ENCODE measurements around the gene TBC1D3B. TPM values are rescaled to one million over a fixed set of nuclear protein-coding genes. Genes with fewer than 3 reads are reported as not detected.

The TBC1D3B gene
- total RNA-seq, 2 experiments from 2014 or later: 6.8 to 9.5 TPM

- H3K27me3 Mint-ChIP-seq: peaks cover 11% of the 10 kb centered on the region
- H3K4me1 Mint-ChIP-seq: peaks cover 20% of the 10 kb centered on the region
- H3K27ac Mint-ChIP-seq: no peak overlapping the region
- no peaks in the 10 kb centered on the region for H3K36me3 Mint-ChIP-seq (ENCODE audit: low read depth)
- H3K9me3 Mint-ChIP-seq: no peaks in the 10 kb centered on the region
- DNase-seq: no peak
- ChIA-PET POLR2A (no interaction called here), CTCF (interaction anchor here (0.7 to 1.1 kb wide), 2 partner anchors 70 to 173 kb away, joined by 3 to 4 read pairs; no protein-coding TSS in a partner anchor)
- H3K4me3 Mint-ChIP-seq: no peak overlapping the region
These were observed 34.2 kb downstream of the TBC1D3B start for GRCh38 chr17:36142235-36142634.

DNA sequence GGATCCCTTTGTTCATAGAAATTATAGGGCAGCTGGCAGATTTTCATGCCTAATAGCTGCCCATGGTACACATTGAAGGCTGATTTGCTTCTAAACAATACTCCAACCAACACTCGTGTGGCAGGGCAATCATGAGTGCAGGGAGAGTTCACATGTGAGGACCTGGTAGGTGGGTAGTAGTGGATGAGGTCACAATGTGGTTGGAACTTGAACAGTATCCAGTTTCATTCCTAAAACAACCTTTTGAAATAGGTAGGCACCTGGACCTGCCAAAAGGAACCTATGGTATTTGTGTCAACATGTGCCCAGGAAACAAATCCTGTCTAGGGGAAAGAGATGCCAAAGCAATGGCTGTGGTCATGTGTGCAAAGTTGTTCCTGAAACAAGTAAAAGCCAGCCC is 40.0 kb downstream of the TBC1D3B start:
- CTCF ChIA-PET: interaction anchor here (1.3 kb wide), 1 partner anchor 12 kb away, joined by 7 read pairs; no protein-coding TSS in a partner anchor
- H3K27me3 Mint-ChIP-seq: peaks cover 24% of the 10 kb centered on the region
- H3K27ac Mint-ChIP-seq: no peak overlapping the region
- H3K36me3 Mint-ChIP-seq (ENCODE audit: low read depth): no peaks in the 10 kb centered on the region
- H3K4me3 Mint-ChIP-seq: no peak overlapping the region
- POLR2A ChIA-PET: no interaction called here
- DNase-seq: no peak
- H3K4me1 Mint-ChIP-seq: peaks cover 4% of the 10 kb centered on the region
- no peaks in the 10 kb centered on the region for H3K9me3 Mint-ChIP-seq

DNA sequence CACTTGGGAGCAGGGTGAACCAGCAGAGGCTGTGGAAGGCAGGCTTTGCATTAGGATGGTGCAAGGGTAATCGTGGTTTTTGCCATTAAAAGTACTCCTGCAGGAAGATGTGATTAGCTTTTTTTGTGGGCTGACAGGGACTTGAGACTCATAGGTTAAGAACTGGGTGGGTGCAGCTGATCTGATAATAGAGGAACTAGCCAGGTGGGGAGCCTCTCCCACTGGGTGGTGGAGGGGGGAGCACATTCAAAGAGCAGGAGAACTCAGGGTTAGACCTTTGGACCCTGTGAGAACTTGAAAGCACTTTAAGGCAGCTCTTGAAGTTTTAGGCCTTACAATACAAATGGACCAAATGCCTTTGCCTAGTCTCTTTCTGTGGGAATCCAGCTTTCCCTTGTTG is 40.4 kb downstream of the TBC1D3B start:
- Mint-ChIP-seq H3K27ac (no peak overlapping the region), H3K27me3 (peaks cover 21% of the 10 kb centered on the region), H3K9me3 (no peaks in the 10 kb centered on the region), H3K4me3 (no peak overlapping the region), H3K36me3 (ENCODE audit: low read depth) (no peaks in the 10 kb centered on the region), H3K4me1 (no peaks in the 10 kb centered on the region)
- ChIA-PET CTCF (interaction anchor here (1.3 kb wide), 1 partner anchor 13 kb away, joined by 7 read pairs; no protein-coding TSS in a partner anchor), POLR2A (no interaction called here)
- no peak for DNase-seq

GRCh38 chr17:36135465-36135864 is 41.0 kb downstream of the TBC1D3B start:
- POLR2A ChIA-PET: no interaction called here
- CTCF ChIA-PET: interaction anchor here (1.3 kb wide), 1 partner anchor 13 kb away, joined by 7 read pairs; no protein-coding TSS in a partner anchor
- no peaks in the 10 kb centered on the region for H3K4me1 Mint-ChIP-seq
- H3K27ac Mint-ChIP-seq: no peak overlapping the region
- no peaks in the 10 kb centered on the region for H3K36me3 Mint-ChIP-seq (ENCODE audit: low read depth)
- no peak overlapping the region for H3K4me3 Mint-ChIP-seq
- DNase-seq: no peak
- H3K9me3 Mint-ChIP-seq: no peaks in the 10 kb centered on the region
- H3K27me3 Mint-ChIP-seq: peaks cover 20% of the 10 kb centered on the region

DNA sequence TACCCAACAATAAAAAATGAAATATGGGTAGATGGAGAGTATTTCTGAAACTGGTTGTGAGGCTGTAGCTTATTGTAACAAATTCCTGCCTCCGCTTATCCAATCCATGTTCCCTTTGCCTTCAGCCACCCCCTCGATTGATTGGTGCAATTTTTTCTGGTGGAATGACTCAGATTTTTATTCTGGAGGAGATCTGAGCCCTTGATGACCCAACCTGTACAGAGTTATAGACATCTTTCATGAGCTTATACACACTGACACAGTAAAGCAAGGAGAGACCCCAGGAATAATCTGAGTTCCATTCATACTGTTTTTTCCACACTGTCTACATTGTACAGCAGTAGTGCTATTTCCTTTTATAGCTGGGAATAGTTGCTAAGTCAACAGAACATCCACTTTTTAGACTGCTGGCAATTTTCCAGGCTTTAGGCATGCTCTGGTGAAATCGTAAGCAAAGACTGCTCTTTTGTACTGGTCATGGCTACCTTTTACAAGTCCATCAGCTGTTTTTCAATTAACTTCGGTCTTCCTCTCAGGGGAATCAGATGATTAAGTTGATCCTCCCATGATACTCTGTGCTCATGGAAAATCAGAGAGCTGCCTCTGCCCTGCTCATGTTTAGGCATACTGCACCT is 42.7 kb downstream of the TBC1D3B start:
- CTCF ChIA-PET: interaction anchor here (1.2 to 2.3 kb wide), 2 partner anchors 15 to 158 kb away, joined by 4 to 13 read pairs; no protein-coding TSS in a partner anchor
- Mint-ChIP-seq H3K27me3 (peaks cover 32% of the 10 kb centered on the region), H3K27ac (no peak overlapping the region), H3K4me1 (no peaks in the 10 kb centered on the region), H3K9me3 (no peaks in the 10 kb centered on the region), H3K4me3 (no peak overlapping the region), H3K36me3 (ENCODE audit: low read depth) (no peaks in the 10 kb centered on the region)
- no peak for DNase-seq
- POLR2A ChIA-PET: no interaction called here

DNA sequence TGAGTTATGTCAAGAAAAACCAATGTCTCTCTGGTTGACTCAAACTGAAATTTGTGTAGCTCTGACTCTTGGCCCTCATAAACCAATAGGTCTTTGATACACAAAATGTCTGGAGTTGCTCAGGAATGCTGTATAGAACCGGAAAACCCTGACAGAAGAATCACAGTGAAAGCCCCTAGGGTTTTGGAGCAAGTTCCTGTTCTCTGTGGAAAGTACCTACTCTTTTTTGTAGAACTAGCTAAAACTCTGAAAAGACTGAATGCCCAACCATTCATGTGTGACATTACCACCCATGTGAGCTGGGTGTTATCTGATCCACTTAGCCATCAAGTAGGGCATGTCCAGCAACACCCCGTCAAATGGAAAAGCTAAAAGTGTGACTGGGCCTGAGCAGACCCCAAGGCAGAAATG is 44.0 kb downstream of the TBC1D3B start:
- no peaks in the 10 kb centered on the region for H3K4me1 Mint-ChIP-seq
- CTCF ChIA-PET: interaction anchor here (1.1 to 2.3 kb wide), 3 partner anchors 11 to 163 kb away, joined by 3 to 13 read pairs (median 4); no protein-coding TSS in a partner anchor

DNA sequence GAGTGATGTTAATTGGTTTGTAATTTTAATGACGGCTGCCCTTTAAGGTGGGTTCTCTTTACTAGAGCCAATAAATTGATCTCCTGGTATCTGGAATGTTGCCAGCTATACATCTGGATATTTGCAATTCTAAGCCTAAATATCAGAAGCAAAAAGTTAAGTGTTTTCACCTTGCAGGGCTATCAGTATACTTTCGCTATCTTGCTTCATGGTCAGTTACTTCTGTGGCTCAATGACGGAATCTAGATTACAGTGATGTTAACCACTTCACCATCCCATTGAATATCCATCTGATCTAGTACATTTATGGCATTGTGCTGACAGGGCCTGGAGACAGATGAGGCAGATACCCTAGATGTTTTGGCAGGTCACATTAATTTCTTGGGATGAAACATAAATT is 44.5 kb downstream of the TBC1D3B start:
- peaks cover 24% of the 10 kb centered on the region for H3K27me3 Mint-ChIP-seq
- POLR2A ChIA-PET: no interaction called here
- H3K9me3 Mint-ChIP-seq: peaks cover 1% of the 10 kb centered on the region
- no peak for DNase-seq
- no peak overlapping the region for H3K27ac Mint-ChIP-seq
- H3K4me3 Mint-ChIP-seq: no peak overlapping the region
- peaks cover under 1% of the 10 kb centered on the region for H3K36me3 Mint-ChIP-seq (ENCODE audit: low read depth)
- CTCF ChIA-PET: interaction anchor here (1.1 to 2.3 kb wide), 3 partner anchors 12 to 162 kb away, joined by 3 to 13 read pairs (median 4); no protein-coding TSS in a partner anchor
- no peaks in the 10 kb centered on the region for H3K4me1 Mint-ChIP-seq

More for the DNA sequence above, 44.0 kb downstream of the TBC1D3B start:
- Mint-ChIP-seq H3K9me3 (no peaks in the 10 kb centered on the region), H3K27ac (no peak overlapping the region), H3K27me3 (peaks cover 28% of the 10 kb centered on the region), H3K36me3 (ENCODE audit: low read depth) (no peaks in the 10 kb centered on the region), H3K4me3 (no peak overlapping the region)
- DNase-seq: no peak
- POLR2A ChIA-PET: no interaction called here

- CTCF ChIA-PET: interaction anchor here (1.1 kb wide), 1 partner anchor 162 kb away, joined by 4 read pairs; no protein-coding TSS in a partner anchor
- Mint-ChIP-seq H3K36me3 (ENCODE audit: low read depth) (peaks cover 5% of the 10 kb centered on the region), H3K4me1 (no peaks in the 10 kb centered on the region), H3K27ac (no peak overlapping the region), H3K9me3 (peaks cover 6% of the 10 kb centered on the region), H3K4me3 (no peak overlapping the region), H3K27me3 (peaks cover 24% of the 10 kb centered on the region)
- POLR2A ChIA-PET: no interaction called here
- no peak for DNase-seq
These were observed 45.0 kb downstream of the TBC1D3B start for GRCh38 chr17:36131421-36131820.

GRCh38 chr17:36130346-36130745 is 46.1 kb downstream of the TBC1D3B start:
- Mint-ChIP-seq H3K9me3 (peaks cover 15% of the 10 kb centered on the region), H3K27ac (no peak overlapping the region), H3K27me3 (peaks cover 24% of the 10 kb centered on the region), H3K36me3 (ENCODE audit: low read depth) (peaks cover 13% of the 10 kb centered on the region), H3K4me1 (no peaks in the 10 kb centered on the region), H3K4me3 (no peak overlapping the region)
- ChIA-PET CTCF (no interaction called here), POLR2A (no interaction called here)
- DNase-seq: no peak

DNA sequence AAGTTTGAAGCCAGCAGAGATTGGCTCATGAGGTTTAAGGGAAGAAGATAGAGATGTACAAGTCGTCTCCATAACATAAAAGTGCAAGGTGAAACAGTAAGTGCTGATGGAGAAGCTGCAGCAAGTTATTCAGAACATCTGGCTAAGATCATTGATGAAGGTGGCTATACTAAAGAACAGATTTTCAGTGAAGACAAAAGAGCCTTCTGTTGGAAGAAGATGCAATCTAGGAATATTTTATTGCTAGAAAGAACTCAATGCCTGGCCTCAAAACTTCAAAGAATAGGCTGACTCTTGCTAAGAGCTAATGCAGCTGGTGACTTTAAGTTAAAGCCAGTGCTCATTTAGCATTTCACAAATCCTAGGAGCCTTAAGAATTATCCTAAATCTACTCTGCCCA is 46.8 kb downstream of the TBC1D3B start:
- ChIA-PET POLR2A (no interaction called here), CTCF (no interaction called here)
- H3K27ac Mint-ChIP-seq: no peak overlapping the region
- peaks cover 13% of the 10 kb centered on the region for H3K36me3 Mint-ChIP-seq (ENCODE audit: low read depth)
- no peak for DNase-seq
- H3K4me3 Mint-ChIP-seq: no peak overlapping the region
- H3K9me3 Mint-ChIP-seq: peaks cover 20% of the 10 kb centered on the region
- H3K4me1 Mint-ChIP-seq: no peaks in the 10 kb centered on the region
- peaks cover 24% of the 10 kb centered on the region for H3K27me3 Mint-ChIP-seq

DNA sequence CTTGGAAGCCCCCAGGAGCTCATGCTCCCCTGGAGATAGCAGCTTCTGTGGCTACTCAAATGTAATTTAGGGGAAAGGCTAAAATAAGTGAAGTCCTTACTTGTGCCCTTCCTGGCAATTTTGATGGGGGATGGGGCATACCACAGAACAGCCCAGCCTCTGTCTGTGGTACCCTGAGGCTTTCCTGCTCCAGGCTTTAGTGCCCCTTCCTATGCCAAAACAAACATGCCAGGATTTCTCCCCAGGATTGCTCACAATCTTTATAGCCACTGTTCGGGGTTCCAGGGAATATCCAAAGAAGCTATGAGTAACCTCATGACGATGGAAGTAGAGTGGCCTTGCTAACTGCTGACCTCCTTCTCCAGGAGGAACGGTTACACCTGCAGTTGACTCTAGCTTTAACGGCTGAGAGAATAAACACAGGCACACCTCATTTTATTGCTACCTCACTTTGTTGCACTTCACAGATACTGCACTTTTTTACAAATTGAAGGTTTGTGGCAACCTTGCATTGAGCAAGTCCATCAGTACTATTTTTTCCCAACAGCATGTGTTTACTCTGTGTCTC is 47.9 kb downstream of the TBC1D3B start:
- Mint-ChIP-seq H3K27ac (no peak overlapping the region), H3K4me1 (no peaks in the 10 kb centered on the region), H3K4me3 (no peak overlapping the region), H3K27me3 (peaks cover 22% of the 10 kb centered on the region), H3K36me3 (ENCODE audit: low read depth) (peaks cover 13% of the 10 kb centered on the region), H3K9me3 (peaks cover 20% of the 10 kb centered on the region)
- ChIA-PET CTCF (interaction anchor here (0.6 to 0.9 kb wide), 2 partner anchors 94 to 364 kb away, joined by 3 read pairs; no protein-coding TSS in a partner anchor), POLR2A (no interaction called here)
- DNase-seq: no peak

GRCh38 chr17:36127911-36128310 is 48.5 kb downstream of the TBC1D3B start:
- H3K4me3 Mint-ChIP-seq: no peak overlapping the region
- POLR2A ChIA-PET: no interaction called here
- DNase-seq: no peak
- H3K36me3 Mint-ChIP-seq (ENCODE audit: low read depth): peaks cover 13% of the 10 kb centered on the region
- no peak overlapping the region for H3K27ac Mint-ChIP-seq
- CTCF ChIA-PET: interaction anchor here (0.9 kb wide), 1 partner anchor 364 kb away, joined by 3 read pairs; no protein-coding TSS in a partner anchor
- peaks cover 20% of the 10 kb centered on the region for H3K9me3 Mint-ChIP-seq
- H3K27me3 Mint-ChIP-seq: peaks cover 18% of the 10 kb centered on the region
- H3K4me1 Mint-ChIP-seq: no peaks in the 10 kb centered on the region

- Mint-ChIP-seq H3K9me3 (peaks cover 20% of the 10 kb centered on the region), H3K27ac (no peak overlapping the region), H3K4me3 (no peak overlapping the region), H3K4me1 (no peaks in the 10 kb centered on the region), H3K27me3 (peaks cover 14% of the 10 kb centered on the region), H3K36me3 (ENCODE audit: low read depth) (peaks cover 13% of the 10 kb centered on the region)
- ChIA-PET CTCF (no interaction called here), POLR2A (no interaction called here)
- no peak for DNase-seq
These were observed 49.1 kb downstream of the TBC1D3B start for GRCh38 chr17:36127199-36127893.

Data from activated CD4-positive, alpha-beta memory T cell treated with anti-CD3 and anti-CD28 coated beads, Interleukin-2, amount 10 ng/mL, durations not matched to agents 7 days and 5 days (primary cell).